Lower leg skin (tissue), 3 donors: ENCODE measurements around the gene RAPGEF2.

Experiments used
- POLR2A ChIP-seq, 2 donors: fragments of 450-650 bp; IDR thresholded peaks; one replicate each; pipeline ENCODE4 v1.6.1; 2016 to 2017; ENCODE audit warnings: antibody characterized with exemption in 2 of 2, mild to moderate bottlenecking in 1 of 2, moderate library complexity in 1 of 2
- TF ChIP-seq, protein P1 (sequence below), 3 donors: fragments of 450-650 bp; IDR thresholded peaks; one replicate each; pipeline ENCODE4 v1.5.1; 2016; ENCODE audit warnings: antibody characterized with exemption in 3 of 3, mild to moderate bottlenecking in 3 of 3, moderate library complexity in 2 of 3

DNA sequence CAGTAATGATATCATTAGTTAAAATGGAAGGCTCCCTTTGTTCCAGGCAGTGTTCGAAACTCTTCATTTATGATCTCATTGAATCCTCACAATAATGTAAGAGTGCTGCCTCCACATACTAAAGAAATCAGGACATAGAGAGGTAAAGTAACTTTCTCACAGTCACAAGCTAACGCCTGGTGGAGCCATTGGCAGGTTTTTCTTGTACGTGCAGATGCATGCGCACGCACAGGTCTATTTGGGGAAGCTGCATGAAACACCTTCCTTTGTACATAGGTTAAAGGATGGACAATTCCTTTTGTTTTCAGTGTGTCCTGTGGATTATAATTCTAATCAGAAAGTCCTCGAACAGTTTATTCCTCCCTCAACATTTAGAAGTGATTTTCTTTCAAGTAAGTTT is 176.2 kb downstream of the RAPGEF2 start:
- TF ChIP-seq, protein P1, sequence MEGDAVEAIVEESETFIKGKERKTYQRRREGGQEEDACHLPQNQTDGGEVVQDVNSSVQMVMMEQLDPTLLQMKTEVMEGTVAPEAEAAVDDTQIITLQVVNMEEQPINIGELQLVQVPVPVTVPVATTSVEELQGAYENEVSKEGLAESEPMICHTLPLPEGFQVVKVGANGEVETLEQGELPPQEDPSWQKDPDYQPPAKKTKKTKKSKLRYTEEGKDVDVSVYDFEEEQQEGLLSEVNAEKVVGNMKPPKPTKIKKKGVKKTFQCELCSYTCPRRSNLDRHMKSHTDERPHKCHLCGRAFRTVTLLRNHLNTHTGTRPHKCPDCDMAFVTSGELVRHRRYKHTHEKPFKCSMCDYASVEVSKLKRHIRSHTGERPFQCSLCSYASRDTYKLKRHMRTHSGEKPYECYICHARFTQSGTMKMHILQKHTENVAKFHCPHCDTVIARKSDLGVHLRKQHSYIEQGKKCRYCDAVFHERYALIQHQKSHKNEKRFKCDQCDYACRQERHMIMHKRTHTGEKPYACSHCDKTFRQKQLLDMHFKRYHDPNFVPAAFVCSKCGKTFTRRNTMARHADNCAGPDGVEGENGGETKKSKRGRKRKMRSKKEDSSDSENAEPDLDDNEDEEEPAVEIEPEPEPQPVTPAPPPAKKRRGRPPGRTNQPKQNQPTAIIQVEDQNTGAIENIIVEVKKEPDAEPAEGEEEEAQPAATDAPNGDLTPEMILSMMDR (IDR thresholded peaks at IDR 0.05): no peak
- no peak for TF ChIP-seq POLR2A (IDR thresholded peaks at IDR 0.05)
